ENCODE results near the gene CAPZA2. TPM values are rescaled to one million over a fixed set of nuclear protein-coding genes. Genes with fewer than 3 reads are reported as not detected.
A peak's percentile ranks its signal among the peaks of the same experiment; 100 is the strongest.

CAPZA2 gene
- total and polyA plus RNA-seq, 9 of the 15 experiments (the other 6 are each of a cell fraction or from before 2014, with no cell fraction given), result 67.0 to 524 (median 176) TPM

- TF ChIP-seq, protein P1, sequence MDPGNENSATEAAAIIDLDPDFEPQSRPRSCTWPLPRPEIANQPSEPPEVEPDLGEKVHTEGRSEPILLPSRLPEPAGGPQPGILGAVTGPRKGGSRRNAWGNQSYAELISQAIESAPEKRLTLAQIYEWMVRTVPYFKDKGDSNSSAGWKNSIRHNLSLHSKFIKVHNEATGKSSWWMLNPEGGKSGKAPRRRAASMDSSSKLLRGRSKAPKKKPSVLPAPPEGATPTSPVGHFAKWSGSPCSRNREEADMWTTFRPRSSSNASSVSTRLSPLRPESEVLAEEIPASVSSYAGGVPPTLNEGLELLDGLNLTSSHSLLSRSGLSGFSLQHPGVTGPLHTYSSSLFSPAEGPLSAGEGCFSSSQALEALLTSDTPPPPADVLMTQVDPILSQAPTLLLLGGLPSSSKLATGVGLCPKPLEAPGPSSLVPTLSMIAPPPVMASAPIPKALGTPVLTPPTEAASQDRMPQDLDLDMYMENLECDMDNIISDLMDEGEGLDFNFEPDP (CRISPR knock-in tag; IDR thresholded peaks at IDR 0.05), result no peak
- no peak for TF ChIP-seq ILK (tag; IDR thresholded peaks at IDR 0.05; ENCODE audit: borderline replicate concordance, low read depth)
- TF ChIP-seq ZNF3 (CRISPR knock-in tag; IDR thresholded peaks at IDR 0.05), result no peak
- no peak for TF ChIP-seq RBM34 (IDR thresholded peaks at IDR 0.05; ENCODE audit: borderline replicate concordance, insufficient read depth, low read length)
- peak; percentile 70; the same call in 1 of the 2 replicates for TF ChIP-seq ZEB2 (IDR thresholded peaks at IDR 0.05)
- TF ChIP-seq ZBTB9 (CRISPR knock-in tag; IDR thresholded peaks at IDR 0.05), result no peak
- TF ChIP-seq HNRNPL (IDR thresholded peaks at IDR 0.05; ENCODE audit: low read depth, low read length), result no peak
- no peak for TF ChIP-seq GABPB2 (CRISPR knock-in tag; conservative IDR thresholded peaks at IDR 0.05)
- TF ChIP-seq OTX1 (CRISPR knock-in tag; IDR thresholded peaks at IDR 0.05), result no peak
- no peak for TF ChIP-seq KAT8 (IDR thresholded peaks at IDR 0.05; ENCODE audit: low read depth)
- TF ChIP-seq NR4A1 (CRISPR knock-in tag; IDR thresholded peaks at IDR 0.05), result no peak
- no peak for TF ChIP-seq NR4A1 (tag; IDR thresholded peaks at IDR 0.05)
- no peak for TF ChIP-seq NFIX (CRISPR knock-in tag; IDR thresholded peaks at IDR 0.05; ENCODE audit: low read depth)
- TF ChIP-seq CHD2 (IDR thresholded peaks at IDR 0.05; ENCODE audit: low read depth, low read length), result no peak
- TF ChIP-seq ETV1 (tag; conservative IDR thresholded peaks at IDR 0.05; ENCODE audit: low read depth), result 0 out of 2 replicates have a peak, but pooled peaks have one; percentile 30
- 0 out of 2 replicates have a peak, but pooled peaks have one; percentile 13 for TF ChIP-seq DMBX1 (CRISPR knock-in tag; IDR thresholded peaks at IDR 0.05; ENCODE audit: borderline replicate concordance)
- TF ChIP-seq, protein P2, sequence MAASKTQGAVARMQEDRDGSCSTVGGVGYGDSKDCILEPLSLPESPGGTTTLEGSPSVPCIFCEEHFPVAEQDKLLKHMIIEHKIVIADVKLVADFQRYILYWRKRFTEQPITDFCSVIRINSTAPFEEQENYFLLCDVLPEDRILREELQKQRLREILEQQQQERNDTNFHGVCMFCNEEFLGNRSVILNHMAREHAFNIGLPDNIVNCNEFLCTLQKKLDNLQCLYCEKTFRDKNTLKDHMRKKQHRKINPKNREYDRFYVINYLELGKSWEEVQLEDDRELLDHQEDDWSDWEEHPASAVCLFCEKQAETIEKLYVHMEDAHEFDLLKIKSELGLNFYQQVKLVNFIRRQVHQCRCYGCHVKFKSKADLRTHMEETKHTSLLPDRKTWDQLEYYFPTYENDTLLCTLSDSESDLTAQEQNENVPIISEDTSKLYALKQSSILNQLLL (CRISPR knock-in tag; IDR thresholded peaks at IDR 0.05; ENCODE audit: borderline replicate concordance), result no peak
- no peak for TF ChIP-seq ZNF408 (CRISPR knock-in tag; IDR thresholded peaks at IDR 0.05; ENCODE audit: low read depth)
- TF ChIP-seq TCF7L2 (IDR thresholded peaks at IDR 0.05; ENCODE audit: low read depth, low read length), result no peak
- no peak for TF ChIP-seq ZNF41 (CRISPR knock-in tag; conservative IDR thresholded peaks at IDR 0.05)
- no peak for TF ChIP-seq ZNF518B (CRISPR knock-in tag; IDR thresholded peaks at IDR 0.05)
- TF ChIP-seq ZSCAN29 (IDR thresholded peaks at IDR 0.05), result peak; percentile 47; the same call in 1 of the 2 replicates
These were observed 90.4 kb downstream of the CAPZA2 start (continued) for GRCh38 chr7:116952635-116953371.

All from K562 (cell line).